GM15510 (cell line): ENCODE data around the gene SFMBT2.

ENCODE experiments used
- POLR2A ChIP-seq: IDR thresholded peaks from 3 replicates; pipeline ENCODE4 v1.6.1; 2011; ENCODE audit warnings: borderline replicate concordance; ENCODE audit not compliant: insufficient read length; ENCODE audit errors: extremely low read depth

SFMBT2 gene

DNA sequence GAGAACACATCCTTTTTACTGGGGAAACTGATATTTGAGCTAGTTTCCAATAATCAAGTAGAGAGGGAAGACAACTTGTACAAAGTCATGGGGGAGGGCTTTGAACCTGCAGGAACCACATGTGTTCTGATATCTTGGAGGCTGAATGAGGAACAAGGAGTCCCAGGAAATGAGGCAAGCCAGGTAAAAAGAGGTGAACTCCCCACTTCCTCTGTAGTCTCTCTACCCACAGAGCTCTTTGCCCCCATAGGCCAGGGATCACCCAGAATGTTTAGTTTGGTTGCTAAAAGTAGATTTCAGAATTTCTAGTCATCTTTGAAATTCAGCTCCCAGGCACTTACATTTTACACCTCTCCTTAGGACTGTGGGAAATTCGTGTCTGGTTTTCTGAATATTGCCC is 276.4 kb downstream of the SFMBT2 start:
- no peak for TF ChIP-seq POLR2A

- no peak for TF ChIP-seq POLR2A
Measured at GRCh38 chr10:7133958-7134357, 276.9 kb downstream of the SFMBT2 start.

- TF ChIP-seq POLR2A, result no peak
Measured at GRCh38 chr10:7133278-7133677, 277.6 kb downstream of the SFMBT2 start.

GRCh38 chr10:7130191-7130911 is 280.5 kb downstream of the SFMBT2 start:
- TF ChIP-seq POLR2A, result no peak

DNA sequence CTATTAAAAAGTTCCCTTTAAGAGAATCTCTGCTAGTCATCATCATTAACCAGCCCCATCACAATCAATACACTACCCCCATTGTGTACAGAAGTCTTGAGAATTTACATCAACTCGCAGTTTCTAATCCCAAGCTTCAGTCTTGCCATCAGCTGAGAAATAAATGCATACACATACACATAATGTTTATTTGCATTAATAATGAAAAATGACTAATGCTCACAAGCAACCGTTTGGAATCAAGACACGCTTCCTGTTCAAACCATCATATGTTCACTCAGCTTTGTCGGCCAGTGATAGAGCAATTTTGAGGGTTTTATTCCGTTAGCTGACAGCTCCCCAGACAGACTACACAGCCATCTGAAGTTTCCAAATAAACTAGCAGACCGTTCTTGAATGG is 287.1 kb downstream of the SFMBT2 start:
- no peak for TF ChIP-seq POLR2A

GRCh38 chr10:7122561-7122960 is 288.3 kb downstream of the SFMBT2 start:
- TF ChIP-seq POLR2A, result no peak

DNA sequence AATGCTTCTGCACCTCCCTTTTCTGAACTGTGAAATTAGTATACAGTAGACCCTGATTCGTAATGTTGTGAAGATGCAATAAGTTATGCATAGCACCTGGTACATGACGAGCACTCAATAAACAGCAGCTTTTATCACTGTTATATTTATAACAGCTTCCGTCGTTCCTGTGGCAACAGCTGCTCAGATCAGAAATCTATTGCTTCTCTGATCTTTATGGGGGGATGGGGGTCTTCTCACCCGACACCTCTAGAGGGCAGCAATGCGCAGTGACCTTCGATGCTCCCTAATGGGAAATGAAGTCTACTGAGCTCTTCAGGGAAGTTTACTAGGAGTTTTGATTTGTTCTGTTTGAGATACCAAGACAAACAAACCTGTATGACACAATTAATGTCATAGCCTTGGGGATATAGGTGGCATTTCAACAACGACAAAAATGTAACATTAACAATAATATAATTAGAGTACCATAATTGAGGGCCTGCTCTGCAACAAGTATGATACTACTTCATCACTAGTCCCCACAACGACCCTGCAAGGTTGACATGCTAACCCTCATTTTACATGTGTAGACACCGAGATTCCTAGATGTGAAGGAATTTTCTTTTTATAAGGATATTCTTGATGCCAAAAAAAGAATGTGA is 289.6 kb downstream of the SFMBT2 start:
- no peak for TF ChIP-seq POLR2A

DNA sequence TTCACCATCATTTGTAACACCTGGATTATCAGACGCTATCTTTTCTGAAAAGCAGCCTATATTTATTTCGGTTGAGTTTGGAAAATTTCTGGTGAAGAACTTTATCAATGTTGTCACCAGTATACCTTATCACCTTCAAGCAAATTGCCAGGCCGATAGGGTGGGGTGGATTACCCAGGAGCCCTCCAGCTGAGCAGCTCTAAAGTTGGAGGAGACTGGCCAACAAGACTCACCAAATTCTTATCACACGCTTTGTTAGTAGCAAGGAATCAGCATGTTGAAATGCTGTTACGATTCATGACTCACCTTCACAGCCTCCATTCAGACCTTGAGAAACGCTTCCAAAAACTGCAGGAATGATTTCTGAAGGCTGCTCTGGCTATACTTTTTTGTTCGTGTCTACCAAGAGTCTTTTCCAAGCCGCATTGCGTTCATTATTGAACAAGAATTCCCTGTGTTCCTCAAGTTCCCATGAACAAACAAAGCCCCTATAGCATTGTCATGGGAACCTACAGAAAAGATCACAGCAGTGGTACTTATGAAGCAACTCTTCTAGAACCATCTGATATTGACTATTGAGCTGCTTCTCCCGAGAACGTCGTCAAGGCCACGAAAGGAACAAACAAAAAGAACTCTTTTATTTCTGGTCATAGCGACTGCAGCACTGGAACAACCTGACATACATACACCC is 291.4 kb downstream of the SFMBT2 start:
- no peak for TF ChIP-seq POLR2A

GRCh38 chr10:7117806-7118674 is 292.8 kb downstream of the SFMBT2 start:
- no peak for TF ChIP-seq POLR2A

DNA sequence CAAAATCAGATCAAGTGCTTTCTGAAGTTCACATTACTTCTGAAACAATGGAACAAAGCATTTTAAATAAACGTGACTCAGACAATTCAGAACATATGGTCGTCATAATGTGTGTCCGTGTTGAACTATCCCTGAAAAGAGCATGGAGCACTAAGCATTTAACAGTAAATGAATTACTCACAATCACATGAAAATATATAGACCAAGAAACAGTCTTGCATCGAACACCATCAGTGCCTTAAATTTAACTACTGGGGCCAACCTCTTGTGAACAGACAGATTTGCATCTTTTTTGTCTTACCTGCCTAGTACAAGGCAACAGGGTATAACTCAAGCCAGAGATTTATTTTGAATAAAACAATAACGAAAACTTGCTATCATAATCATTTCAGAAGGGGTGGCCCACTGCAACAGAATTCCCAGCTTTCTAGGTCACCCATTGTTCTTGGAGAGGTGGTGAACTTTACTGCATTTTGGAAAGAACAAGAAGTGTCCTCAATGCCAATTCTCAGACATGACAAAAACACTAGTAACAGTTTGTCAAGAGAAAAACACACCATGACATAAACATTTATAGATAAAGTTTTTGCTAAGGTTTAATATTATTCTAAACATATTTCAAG is 293.5 kb downstream of the SFMBT2 start:
- no peak for TF ChIP-seq POLR2A

- no peak for TF ChIP-seq POLR2A
Measured at GRCh38 chr10:7111561-7111960, 299.3 kb downstream of the SFMBT2 start.

DNA sequence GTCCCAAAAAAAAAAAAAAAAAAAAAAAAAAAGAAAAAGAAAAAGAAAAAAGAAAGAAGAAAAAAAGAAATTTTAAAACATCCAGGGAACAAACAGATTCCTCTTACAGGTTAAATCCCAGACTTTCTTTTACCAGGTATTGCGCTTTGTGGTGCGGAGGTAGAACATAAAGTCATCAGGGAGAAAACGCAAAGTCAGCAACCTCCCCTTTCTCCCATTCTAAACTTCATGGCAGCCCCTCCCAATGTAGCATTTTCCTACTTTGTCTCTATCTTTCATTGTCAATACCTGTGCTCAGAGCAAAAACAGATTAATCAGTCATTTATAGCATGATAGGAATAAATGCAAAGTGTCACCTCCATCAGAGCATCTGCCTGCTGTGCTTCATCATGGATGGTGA is 299.7 kb downstream of the SFMBT2 start:
- no peak for TF ChIP-seq POLR2A
